ENCODE measurements around the gene N4BP2.

Gene N4BP2

DNA sequence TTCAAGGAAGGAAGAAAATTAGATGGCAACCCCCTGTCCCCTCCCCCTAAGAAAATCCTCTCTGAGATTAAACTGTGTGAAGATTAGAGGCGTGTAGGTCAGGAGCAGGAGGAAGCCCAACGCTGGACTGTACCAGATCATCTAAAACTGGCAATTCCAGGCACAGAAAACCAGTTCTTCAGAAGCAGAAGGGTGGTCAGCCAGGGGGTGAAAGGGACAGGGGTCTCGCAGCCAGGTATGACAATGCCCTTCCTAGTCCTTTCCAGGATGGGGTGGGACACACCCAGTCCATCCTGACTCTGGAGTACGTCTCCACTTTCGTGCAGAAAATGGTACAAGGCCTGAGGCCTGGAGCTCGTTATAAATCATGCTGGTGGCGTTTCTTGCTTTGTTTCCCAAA is 136.9 kb downstream of the N4BP2 start:
- no peak for DNase-seq

DNA sequence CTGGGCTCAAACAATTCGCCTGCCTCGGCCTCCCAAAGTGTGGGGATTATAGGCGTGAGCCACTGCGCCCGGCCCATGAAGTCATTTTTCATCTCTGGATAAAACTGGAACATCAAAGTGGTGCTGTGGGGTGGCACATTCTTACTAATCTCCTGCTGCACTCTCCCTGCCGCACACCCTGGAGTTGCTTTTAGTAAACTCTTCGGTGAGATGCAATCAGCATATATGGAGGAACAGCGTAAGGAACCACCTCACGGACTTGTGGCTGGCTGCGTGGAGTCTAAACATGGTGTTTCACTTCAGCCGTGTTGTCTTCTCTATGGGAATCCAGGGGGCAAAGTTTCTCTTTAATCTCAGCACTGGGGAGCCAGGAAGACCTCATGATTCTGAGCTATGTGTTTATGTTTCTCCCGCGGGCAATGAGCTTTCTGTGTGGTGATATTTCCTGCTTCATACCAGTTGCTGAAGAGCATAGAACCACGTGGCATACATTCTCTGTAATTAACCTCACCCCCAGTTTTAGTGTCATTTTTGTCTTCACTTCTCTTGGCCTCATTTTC is 138.0 kb downstream of the N4BP2 start:
- DNase-seq: no peak

DNA sequence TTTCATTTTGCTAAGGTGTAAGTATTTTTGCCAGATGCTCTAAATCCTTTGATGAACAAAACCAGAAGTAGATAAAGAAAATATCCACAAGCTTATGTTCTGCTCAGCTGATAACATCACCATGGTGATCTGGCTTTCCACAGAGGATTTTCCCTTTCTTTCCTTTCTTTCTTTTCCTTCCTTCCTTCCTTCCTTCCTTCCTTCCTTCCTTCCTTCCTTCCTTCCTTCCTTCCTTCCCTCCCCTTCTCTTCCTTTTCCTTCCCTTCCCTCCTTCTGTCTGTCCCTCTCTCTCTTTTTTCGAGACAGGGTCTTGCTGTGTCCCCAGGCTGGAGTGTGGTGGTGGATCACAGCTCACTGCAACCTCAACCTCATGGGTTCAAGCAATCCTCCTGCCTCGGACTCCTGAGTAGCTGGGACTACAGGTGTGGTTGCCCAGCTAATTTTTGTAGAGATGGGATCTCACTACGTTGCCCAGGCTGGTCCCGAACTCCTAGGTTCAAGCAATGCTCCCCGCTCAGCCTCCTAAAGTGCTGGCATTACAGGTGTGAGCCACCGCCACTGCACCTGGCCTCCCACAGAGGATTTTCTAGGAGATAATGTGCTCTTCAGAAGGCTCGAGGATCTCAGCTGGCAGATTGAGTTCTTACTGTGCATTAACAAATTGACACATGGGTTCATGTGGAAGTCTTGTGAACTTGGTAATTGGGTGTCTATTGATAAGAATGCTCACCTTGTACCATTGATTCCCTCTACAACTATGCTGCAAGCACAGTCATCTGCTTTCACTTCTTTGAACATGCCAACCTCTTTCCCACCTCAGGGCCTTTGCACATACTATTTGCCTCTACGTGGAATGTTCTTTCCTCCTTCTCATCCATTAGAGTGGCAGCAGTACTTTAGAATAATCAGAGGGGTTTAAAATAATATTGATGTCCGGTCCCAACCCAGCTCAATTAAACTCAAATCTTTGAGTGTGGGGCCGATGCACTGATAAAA is 138.8 kb downstream of the N4BP2 start:
- no peak for DNase-seq

DNA sequence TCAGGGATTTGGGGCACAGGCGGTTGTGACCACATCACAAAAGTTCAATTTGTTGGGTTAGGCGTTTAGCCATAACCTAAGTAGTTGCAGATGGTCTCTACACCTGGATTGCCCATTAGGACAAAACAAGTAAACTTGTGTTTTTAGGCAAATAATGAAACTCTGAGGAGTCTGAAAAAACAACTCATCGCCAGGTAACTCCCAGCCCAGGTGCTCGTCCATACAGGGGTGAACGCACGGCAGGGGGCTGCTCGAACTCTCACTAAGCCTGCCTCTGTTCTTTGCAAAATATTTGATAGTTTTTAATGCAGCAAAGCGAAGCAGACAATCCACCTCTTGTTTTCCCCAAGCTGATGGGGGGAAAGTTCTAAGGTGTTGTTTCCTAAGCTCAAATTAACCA is 139.6 kb downstream of the N4BP2 start:
- DNase-seq: no peak

DNA sequence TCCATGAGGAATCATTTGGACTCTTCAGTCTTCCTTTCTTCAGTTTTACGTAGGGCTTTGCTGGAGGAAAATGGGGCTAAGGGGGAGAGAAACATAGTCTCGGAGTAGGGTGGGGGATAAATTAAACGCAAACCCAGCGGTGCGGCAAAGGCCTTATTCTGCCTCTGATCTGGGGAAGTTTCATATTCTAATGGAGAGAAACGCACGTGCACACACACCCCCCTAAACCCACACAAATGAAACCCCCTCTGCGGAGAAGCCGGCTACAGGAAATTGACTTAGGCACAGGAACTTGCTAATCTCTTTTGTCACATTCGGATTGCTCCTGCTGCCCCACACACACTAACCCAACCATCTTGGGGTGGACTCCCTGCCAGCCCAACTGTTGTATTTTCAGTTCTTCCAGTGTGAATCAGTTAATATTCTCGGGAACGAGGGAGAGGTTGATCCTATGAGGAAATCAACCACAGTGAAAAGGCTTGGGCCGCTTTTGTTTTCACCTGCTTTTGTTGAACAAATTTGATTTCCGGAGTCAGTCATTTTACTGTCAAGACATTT is 140.2 kb downstream of the N4BP2 start, which contains the start of gene RHOH:
RHOH (plus strand) TSS at position 308 of the 558 bp plus-strand sequence. CDS start 46,356 bp downstream, outside the sequence.
- no peak for DNase-seq

DNA sequence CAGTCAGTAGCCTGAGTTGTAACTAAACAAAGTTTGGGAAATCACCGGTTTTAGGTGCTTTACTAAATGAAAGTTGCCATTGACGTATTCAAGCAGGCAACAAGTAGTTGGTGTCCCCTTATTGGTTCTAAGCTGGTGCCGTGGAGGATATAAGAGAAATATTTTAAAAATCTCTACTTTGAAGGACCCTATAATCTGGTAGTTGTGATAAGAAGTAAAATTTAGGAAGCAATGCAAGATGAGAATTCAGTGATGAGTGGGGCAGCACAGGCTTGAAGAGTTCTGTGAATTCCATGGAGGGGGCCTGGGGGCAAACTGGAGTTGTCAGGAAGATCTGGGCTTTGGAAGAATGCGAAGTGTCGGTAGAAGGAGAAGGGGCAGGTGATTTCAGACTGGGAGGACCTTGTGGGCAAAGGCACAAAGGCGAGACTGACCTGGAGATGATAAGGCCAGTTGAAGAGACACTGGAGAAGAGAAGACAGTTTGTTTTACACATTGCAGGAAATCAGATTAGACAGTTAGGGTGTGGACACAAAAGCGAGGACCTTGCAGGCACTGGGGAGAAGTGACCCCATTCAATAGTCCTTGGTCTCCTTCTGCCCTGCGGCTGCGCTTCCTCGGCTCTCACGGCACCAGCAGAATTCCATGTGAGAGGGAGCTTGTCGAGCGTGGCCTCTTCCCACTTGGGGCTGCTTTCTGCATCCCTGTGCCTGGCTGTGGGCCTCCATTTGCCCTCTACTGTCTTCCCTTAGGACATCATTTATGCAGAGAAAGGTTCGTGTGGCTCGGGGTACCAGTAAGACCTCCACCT is 141.4 kb downstream of the N4BP2 start:
- no peak for DNase-seq

DNA sequence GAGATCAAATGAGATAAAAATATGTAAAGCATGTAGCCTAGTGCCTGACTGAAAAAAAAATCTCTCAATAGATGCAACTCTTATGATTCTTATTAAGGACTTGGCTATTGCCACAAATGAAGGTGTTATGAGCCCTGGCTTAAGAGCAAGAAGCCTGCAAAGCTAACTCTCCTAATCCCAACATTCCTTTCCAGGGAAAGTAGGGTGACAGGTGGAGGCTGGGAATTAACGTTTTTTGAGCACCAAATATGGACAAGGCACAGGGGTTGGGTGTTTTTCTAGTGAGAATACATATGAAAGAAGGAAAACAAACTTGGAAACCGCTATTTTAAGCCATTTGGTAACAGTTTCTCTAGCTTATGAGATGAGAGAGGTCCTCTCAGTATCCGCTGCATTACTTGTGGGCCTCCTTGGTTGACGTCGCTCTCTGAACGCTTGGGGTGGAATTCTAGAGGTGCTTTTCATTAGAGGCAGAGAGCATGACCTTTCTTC is 142.6 kb downstream of the N4BP2 start:
- no peak for DNase-seq

DNA sequence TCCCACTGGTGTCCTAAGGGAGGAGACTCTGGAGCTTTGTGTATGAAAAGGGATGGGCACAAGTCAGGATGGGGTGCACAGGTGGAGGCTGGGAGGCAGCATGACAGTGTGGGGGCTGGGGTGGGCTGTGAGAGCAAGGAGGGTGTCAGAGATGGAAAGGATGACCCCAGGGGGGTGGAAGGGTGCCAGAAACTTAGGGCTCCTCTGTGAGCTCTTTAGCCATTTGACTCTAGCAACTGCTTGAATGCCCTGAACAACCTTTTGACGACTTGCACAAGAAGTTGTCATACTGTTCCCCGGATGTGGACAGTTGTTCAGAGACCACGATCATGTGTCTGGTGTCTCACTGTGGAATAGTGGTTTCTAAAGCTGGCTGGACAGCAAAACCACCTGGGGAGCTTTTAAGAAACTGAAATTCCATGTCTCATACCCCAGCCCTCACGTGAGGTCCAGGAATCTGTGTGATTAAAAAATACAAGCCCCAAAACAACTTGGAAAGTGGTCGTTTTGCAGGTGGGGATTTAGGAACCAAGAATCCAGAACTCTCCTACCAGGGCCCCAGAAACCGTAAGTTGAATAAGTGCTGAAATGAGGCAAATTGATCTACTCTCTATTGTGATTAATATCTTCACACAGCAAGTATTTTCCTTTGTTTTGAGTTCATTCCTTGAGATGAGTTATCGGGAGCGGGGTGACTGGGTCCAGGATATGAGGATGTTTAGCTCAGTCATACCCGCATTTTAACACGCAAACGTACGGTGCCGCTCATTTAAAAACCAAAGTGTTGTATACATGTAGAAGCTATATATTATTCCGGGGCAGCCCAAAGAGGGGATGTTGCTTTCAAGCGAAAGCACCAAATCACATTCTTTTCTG is 143.6 kb downstream of the N4BP2 start:
- no peak for DNase-seq

DNA sequence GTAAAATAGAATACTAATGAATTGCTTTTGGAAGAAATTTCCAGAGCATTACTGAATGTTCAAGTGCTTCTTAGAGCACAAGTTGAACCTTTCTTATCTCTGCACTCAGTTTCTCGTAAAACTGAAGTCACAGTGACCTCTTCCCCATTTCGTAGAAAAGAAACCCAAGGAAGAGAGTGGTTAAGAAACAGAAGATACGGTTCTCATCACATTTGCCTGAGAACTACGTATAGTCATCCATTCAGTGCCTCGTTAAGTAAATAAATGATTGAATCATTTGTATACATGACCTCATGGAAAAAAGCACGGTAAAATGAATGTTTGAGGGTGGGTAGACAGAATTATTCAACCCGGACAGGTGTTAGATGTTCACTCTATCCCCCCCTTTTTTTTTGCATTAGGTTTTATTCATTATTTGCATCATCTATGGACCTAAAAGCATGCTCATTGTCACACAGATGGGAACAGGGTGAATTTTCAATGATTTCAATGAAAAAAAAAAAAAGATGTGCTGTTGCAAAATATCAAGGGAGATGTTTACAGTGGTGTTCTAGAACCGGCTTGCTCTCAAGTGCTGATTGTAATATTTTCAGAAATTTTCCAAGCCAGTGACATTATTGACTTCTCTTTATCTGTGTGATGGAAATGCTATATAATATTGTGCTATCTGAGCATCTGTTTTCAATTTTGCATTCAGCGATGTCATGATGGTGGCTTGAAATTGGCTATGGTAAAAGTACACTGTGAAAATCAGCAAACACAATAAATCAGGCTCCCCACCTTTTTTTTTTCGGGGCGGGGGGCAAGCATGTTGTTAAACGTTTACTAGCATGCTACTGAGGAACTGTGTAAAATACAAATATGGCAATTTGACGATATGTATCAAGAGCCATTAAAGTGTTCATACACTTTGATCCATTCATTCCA is 144.5 kb downstream of the N4BP2 start:
- DNase-seq: no peak

DNA sequence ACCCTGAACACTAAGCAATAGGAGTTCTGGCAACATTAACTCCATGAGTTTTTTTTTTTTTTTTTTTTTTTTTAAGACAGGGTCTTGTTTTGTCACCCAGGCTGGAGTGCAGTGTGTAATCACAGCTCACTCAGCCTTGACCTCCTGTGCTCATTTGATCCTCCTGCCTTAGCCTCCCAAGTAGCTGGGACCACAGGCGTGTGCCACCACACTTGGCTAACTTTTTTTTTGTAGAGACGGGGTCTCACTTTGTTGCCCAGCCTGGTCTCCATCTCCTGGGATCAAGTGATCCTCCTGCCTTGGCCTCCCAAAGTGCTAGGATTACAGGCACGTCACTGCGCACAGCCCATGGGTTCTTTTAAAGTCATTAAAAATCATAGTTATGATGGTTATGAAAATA is 145.2 kb downstream of the N4BP2 start:
- no peak for DNase-seq

DNA sequence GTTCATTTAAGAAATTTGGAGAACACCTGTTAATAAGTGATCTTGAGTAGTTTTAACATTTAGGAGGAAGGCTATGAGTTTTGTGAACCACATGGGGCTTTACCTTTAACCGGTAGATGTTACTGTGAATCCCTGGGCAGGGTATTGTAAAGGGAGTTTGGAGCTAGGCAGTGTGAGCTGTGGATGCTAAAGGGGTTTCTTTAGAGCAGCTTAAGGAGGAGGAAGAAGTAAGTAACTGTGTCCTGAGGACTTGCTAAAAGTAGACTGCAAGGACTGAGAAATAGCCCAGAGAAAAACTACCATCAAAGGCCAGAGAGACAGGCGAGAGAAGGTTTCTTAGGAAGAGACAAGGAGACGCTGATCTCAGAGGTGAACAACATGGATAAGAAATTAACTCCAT is 145.8 kb downstream of the N4BP2 start:
- DNase-seq: no peak

DNA sequence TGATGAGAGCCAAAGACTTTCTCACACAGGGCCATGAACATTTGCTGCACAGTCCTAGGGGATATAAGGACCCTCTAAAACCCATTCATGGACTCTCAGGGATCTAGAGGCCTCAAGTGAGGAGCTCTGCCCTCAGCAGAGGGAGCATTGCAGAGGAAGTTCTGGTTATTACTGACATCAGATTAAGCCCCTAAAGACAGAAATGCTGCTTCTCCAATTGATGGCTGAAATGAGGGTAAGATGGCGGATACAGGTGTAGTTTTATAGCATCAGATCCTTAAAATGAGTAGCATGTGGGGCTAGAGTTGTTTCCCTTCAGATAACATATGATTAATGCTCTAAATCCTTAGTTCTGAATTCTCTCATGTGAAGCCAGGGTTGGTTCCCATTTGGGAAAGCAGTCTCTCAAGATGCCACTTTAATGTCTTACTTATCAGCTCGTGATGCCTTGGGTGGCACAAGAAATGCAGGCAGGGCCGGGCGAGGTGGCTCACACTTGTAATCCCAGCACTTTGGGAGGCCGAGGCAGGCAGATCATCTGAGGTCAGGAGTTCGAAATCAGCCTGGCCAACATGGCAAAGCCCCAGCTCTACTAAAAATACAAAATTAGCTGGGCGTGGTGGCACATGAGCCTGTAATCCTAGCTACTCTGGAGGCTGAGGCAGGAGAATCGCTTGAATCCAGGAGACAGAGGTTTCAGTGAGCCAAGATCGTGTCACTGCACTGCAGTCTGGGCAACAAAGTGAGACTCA is 148.0 kb downstream of the N4BP2 start:
- DNase-seq: no peak

DNA sequence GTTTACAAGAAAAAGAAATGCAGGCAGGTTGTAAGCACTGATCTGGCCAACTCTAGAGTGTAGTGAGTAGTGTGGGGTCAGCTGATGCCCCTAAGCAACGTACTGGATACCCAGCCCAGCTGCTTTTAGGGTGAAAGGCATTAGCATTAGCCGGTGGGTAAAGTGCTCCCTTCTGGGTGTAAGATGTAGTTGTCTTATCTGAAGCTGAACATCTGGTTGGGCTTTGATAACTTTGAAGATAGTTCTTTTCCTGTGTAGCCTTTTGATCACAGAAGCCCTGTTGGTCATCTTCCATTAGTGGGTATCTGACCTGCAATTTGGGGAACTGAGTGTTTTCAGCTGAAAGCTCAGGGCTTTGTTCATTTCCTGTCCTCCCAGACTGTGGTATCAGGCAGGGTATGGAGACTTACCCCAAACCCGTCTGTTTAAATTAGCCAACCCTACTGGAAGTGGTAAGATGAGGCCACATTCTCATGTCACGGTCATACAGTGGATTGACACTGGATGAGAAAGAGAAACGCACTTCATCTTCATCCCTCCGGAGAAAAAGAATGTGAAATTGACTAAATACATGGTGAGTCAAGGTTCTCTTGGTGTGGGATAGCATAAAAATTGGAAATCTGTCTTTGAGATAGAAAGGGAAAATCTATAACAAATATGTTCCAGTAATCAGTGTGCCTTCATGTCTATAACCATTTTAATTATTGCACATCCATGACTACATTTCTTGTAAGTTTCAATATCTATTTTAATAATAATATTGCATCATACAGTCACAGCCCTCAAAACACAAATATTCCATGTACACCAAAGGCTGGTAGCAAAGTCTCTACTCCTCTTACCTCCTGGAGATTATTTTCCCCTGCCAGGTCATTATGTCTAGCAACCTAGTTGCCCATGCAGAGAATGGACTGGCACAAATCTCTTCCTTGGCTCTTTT is 148.9 kb downstream of the N4BP2 start:
- DNase-seq: no peak

DNA sequence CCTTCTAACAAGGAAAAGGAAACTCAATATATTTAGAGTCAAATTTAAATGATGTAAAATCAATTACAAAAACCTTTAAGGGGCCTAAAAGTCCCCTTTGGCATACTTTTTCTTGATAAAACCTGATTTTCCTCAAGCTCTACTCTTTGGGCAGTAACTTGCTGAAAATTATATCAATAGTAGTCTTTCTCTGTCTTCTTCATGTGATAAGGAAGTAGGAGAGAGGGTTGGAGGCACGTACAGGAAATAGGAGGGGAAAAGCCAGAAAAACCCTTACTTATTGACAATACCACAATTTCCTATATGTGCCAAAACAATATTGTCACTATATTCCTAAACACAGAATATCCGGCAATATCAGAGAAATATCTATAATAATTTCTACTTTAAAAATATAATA is 149.8 kb downstream of the N4BP2 start:
- no peak for DNase-seq

All from NCI-H1105 treated with DMSO at 0.1 percent for 48 hours (cell line).